GM18870 (cell line): Measurements from ENCODE around the gene TIMM44.

Experiments
- ATAC-seq: cut with Tn5 transposase; IDR thresholded peaks from one replicate; pipeline ENCODE4 v1.9.1; 2021; ENCODE audit warnings: moderate library complexity; ENCODE audit not compliant: unreplicated experiment

TIMM44 gene

GRCh38 chr19:7943444-7944176, at the start of gene TIMM44:
Gene TIMM44, minus strand, starts transcription at chr19:7943666. Its CDS starts 15 bp downstream, at chr19:7943651.
- peak; percentile 93 for ATAC-seq

GRCh38 chr19:7992575-7992974, 49.1 kb upstream of the TIMM44 start:
- ATAC-seq = no peak

GRCh38 chr19:7989071-7989575, 45.7 kb upstream of the TIMM44 start:
- ATAC-seq = no peak

GRCh38 chr19:7988307-7988706, 44.8 kb upstream of the TIMM44 start:
- no peak for ATAC-seq

GRCh38 chr19:7987114-7987768, 43.8 kb upstream of the TIMM44 start:
- ATAC-seq = no peak

GRCh38 chr19:7986321-7987113, 43.1 kb upstream of the TIMM44 start:
- no peak for ATAC-seq

GRCh38 chr19:7985481-7985911, 42.0 kb upstream of the TIMM44 start:
- ATAC-seq = no peak

- ATAC-seq = no peak
Observed at GRCh38 chr19:7983995-7984837, 40.8 kb upstream of the TIMM44 start.

- ATAC-seq = no peak
Observed at GRCh38 chr19:7983286-7983950, 40.0 kb upstream of the TIMM44 start.

- no peak for ATAC-seq
Observed at GRCh38 chr19:7982651-7983099, 39.2 kb upstream of the TIMM44 start.

- ATAC-seq = no peak
Observed at GRCh38 chr19:7982103-7982502, 38.6 kb upstream of the TIMM44 start.

- no peak for ATAC-seq
Observed at GRCh38 chr19:7981661-7982060, 38.2 kb upstream of the TIMM44 start.

- ATAC-seq = no peak
Observed at GRCh38 chr19:7981199-7981598, 37.7 kb upstream of the TIMM44 start.

- ATAC-seq = no peak
Observed at GRCh38 chr19:7980635-7981121, 37.2 kb upstream of the TIMM44 start.

- ATAC-seq = no peak
Observed at GRCh38 chr19:7980168-7980567, 36.7 kb upstream of the TIMM44 start.

- ATAC-seq = no peak
Observed at GRCh38 chr19:7979559-7979958, 36.1 kb upstream of the TIMM44 start.

- ATAC-seq = no peak
Observed at GRCh38 chr19:7979011-7979410, 35.5 kb upstream of the TIMM44 start.

GRCh38 chr19:7978179-7978825, 34.8 kb upstream of the TIMM44 start:
- ATAC-seq = no peak

- ATAC-seq = no peak
Observed at GRCh38 chr19:7977723-7978040, 34.2 kb upstream of the TIMM44 start.
